Osteoblast (primary cell): ENCODE measurements around the gene CD209. TPM values are rescaled to one million over a fixed set of nuclear protein-coding genes. Genes with fewer than 3 reads are reported as not detected.
"Not testable (repeated sequence)": the region's sequence is repeated elsewhere in the genome, so short reads cannot be mapped to it uniquely, and the experiment has no call there.

Source experiments
- DNase-seq: peaks from one replicate; pipeline ENCODE4 v3.0.0; 2011; ENCODE audit warnings: low spot score, mixed read lengths; ENCODE audit not compliant: insufficient read length; ENCODE audit errors: missing footprints
- H2AFZ ChIP-seq: 2 replicates; pipeline ENCODE4 v1.6.0; 2011; ENCODE audit warnings: mild to moderate bottlenecking, low read length
- H3K27ac ChIP-seq: 2 replicates; pipeline ENCODE4 v1.5.1; 2011; ENCODE audit warnings: mild to moderate bottlenecking, low read depth, low read length, moderate library complexity
- H3K27me3 ChIP-seq: 2 replicates; pipeline ENCODE4 v1.6.0; 2012; ENCODE audit warnings: mild to moderate bottlenecking, control low read depth, inconsistent platforms, low read length, moderate library complexity; ENCODE audit not compliant: insufficient read depth
- H3K36me3 ChIP-seq: 2 replicates; pipeline ENCODE4 v1.5.1; 2011; ENCODE audit warnings: mild to moderate bottlenecking, low read length, control low read depth, moderate library complexity; ENCODE audit not compliant: insufficient read depth
- H3K4me1 ChIP-seq: 2 replicates; pipeline ENCODE4 v1.5.1; 2011; ENCODE audit warnings: mild to moderate bottlenecking, low read length, control low read depth, moderate library complexity; ENCODE audit not compliant: insufficient read depth
- H3K4me2 ChIP-seq: 2 replicates; pipeline ENCODE4 v1.6.0; 2011; ENCODE audit warnings: mild to moderate bottlenecking, low read length; ENCODE audit not compliant: insufficient read depth
- H3K4me3 ChIP-seq: fragments of 200-600 bp; sonication (generic); 3 replicates; pipeline ENCODE4 v1.5.1; 2012; ENCODE audit warnings: mild to moderate bottlenecking, low read length, inconsistent platforms; ENCODE audit not compliant: insufficient read depth
- H3K79me2 ChIP-seq: 2 replicates; pipeline ENCODE4 v1.6.0; 2012; ENCODE audit warnings: mild to moderate bottlenecking, low read length, control low read depth, inconsistent platforms; ENCODE audit not compliant: insufficient read depth
- H3K9me3 ChIP-seq: 2 replicates; pipeline ENCODE4 v1.5.1; 2011; ENCODE audit warnings: low read depth, low read length, control low read depth
- H4K20me1 ChIP-seq: 2 replicates; pipeline ENCODE4 v1.6.0; 2012; ENCODE audit warnings: mild to moderate bottlenecking, low read length, control low read depth; ENCODE audit not compliant: insufficient read depth
- total RNA-seq: library from RNA; depleted of rRNA; stranded (reverse); fragments of >200 nt; gene quantifications from 2 replicates; pipeline ENCODE4 v1.2.3, GENCODE V29; 2012
- TF ChIP-seq, protein P1 (sequence below): IDR thresholded peaks from 2 replicates; pipeline ENCODE4 v1.5.1; 2011; ENCODE audit warnings: mild to moderate bottlenecking, low read depth, low read length, moderate library complexity; ENCODE audit errors: extremely low read depth

CD209 gene, protein sequence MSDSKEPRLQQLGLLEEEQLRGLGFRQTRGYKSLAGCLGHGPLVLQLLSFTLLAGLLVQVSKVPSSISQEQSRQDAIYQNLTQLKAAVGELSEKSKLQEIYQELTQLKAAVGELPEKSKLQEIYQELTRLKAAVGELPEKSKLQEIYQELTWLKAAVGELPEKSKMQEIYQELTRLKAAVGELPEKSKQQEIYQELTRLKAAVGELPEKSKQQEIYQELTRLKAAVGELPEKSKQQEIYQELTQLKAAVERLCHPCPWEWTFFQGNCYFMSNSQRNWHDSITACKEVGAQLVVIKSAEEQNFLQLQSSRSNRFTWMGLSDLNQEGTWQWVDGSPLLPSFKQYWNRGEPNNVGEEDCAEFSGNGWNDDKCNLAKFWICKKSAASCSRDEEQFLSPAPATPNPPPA
- total RNA-seq = not detected in 2 replicates

DNA sequence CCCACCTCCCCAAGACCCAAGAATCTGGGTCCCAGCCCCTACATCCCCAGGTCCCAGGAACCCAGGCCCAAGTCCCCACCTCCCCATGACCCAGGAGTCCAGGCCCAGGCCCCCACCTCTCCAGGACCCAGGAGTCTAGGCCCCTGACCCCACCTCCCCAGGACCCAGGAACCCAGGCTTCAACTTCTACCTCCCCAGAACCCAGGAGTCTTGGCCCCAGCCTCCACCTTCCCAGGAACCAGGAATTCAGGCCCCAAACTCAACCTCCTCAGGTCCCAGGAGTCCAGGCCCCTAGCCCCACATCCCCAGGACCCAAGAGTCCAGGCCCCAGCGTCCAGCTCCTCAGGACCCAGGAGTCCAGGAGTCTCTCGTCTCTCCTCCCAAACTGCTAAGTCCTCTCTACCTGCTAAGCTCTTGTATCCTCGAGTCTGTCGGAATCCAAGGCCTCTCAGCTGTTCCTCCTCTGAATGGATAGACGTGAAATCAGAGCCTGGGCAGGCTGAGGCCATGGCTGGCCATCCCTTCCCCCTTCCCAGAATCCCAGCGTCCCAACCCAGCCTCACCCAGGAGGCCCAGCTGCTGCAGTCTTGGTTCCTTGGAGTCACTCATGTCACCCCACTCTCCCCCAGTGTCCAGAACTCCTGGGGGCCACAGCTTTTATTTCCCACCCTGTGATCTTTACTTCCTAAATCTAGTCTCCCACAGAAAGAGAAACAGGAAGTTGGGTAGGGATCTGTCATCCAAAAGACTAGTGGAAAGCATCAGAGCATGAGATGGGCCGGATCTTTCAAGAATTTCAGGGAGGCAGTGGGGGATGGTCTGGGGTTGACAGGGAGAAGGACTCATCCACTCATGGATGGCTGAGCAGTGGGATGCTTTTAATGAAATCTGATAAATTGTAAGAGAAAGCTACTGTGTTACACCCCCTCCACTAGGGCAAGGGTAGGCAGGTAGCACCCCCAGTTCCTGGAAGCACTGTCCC is at the start of gene CD209:
Gene CD209, minus strand, starts transcription at position 632 of the 982 bp plus-strand sequence. Its CDS starts 23 bp downstream, at position 609.
- Histone ChIP-seq H3K4me3 (no peak within 1 kb of the TSS), H3K27ac (no peak within 1 kb of the TSS)
- TF ChIP-seq, protein P1, sequence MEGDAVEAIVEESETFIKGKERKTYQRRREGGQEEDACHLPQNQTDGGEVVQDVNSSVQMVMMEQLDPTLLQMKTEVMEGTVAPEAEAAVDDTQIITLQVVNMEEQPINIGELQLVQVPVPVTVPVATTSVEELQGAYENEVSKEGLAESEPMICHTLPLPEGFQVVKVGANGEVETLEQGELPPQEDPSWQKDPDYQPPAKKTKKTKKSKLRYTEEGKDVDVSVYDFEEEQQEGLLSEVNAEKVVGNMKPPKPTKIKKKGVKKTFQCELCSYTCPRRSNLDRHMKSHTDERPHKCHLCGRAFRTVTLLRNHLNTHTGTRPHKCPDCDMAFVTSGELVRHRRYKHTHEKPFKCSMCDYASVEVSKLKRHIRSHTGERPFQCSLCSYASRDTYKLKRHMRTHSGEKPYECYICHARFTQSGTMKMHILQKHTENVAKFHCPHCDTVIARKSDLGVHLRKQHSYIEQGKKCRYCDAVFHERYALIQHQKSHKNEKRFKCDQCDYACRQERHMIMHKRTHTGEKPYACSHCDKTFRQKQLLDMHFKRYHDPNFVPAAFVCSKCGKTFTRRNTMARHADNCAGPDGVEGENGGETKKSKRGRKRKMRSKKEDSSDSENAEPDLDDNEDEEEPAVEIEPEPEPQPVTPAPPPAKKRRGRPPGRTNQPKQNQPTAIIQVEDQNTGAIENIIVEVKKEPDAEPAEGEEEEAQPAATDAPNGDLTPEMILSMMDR = no peak

DNA sequence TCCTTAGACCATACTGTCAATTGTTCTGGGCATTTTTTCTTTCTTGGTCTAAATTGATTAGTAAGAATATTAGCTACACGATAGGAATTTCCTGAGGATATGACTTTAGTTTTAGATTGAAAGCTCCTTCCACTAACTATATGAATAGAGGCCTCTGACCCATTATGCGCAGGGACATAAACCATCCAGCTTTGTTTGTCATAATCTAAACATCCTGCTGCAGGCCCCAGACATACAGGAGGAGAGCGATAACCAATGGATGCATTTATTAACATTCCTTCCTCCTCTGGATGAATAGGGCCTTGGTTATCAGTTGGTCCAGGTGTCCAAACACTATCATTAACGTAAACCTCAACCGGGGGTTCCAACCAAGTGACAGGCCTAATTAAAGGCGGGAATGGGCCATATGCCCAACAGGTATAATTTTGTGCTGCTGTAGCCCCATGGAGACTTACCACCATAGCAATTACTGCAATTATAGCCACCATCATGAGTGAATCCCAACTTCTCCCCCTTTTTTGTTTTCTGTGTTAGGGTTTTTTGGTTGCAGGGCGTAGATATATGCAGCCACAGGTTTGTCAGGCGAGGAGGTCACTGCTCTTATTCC is 48.3 kb upstream of the CD209 start:
- H3K4me2 ChIP-seq = no peak overlapping the region
- no peaks in the 10 kb centered on the region for H3K9me3 ChIP-seq
- no peaks in the 10 kb centered on the region for H4K20me1 ChIP-seq
- peaks cover 24% of the 10 kb centered on the region for H3K27me3 ChIP-seq
- no peak overlapping the region for H3K27ac ChIP-seq
- DNase-seq = no peak
- H3K4me1 ChIP-seq = peaks cover 6% of the 10 kb centered on the region
- no peak overlapping the region for H3K4me3 ChIP-seq
- TF ChIP-seq, protein P1 = no peak
- no peaks in the 10 kb centered on the region for H3K36me3 ChIP-seq
- no peak overlapping the region for H2AFZ ChIP-seq
- H3K79me2 ChIP-seq = no peaks in the 10 kb centered on the region

More for the DNA sequence above, at the start of gene CD209:
- Histone ChIP-seq H3K27me3 (peaks cover 3% of the 10 kb centered on the region), H3K79me2 (no peaks in the 10 kb centered on the region), H3K9me3 (no peaks in the 10 kb centered on the region), H3K4me2 (no peak within 1 kb of the TSS), H3K36me3 (no peaks in the 10 kb centered on the region), H3K4me1 (no peaks in the 10 kb centered on the region), H2AFZ (no peak within 1 kb of the TSS), H4K20me1 (no peaks in the 10 kb centered on the region)
- no peak for DNase-seq

DNA sequence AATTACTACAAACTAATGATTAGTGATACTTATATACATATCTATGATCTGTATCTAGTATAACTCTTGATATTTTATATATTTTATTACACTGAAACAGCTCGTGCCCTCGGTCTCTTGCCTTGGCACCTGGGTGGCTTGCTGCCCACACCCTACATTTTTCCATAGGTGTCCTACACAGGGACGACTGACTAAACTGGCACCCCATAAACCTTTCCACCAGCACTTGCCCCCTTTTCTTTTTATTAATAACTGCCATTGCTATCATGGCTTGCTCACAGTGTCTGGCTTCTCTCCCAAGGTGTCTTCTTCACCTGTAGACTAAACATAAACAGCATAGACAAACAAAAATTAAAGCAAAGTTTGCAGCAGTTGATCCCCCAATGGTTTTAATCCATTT is 46.2 kb upstream of the CD209 start:
- H3K4me2 ChIP-seq = no peak overlapping the region
- H3K4me3 ChIP-seq = no peak overlapping the region
- H3K27me3 ChIP-seq = peaks cover 25% of the 10 kb centered on the region
- H3K4me1 ChIP-seq = no peaks in the 10 kb centered on the region
- no peaks in the 10 kb centered on the region for H3K9me3 ChIP-seq
- H2AFZ ChIP-seq = no peak overlapping the region
- no peak overlapping the region for H3K27ac ChIP-seq
- H3K36me3 ChIP-seq = no peaks in the 10 kb centered on the region
- no peak for DNase-seq
- TF ChIP-seq, protein P1 = no peak
- no peaks in the 10 kb centered on the region for H4K20me1 ChIP-seq
- H3K79me2 ChIP-seq = no peaks in the 10 kb centered on the region

DNA sequence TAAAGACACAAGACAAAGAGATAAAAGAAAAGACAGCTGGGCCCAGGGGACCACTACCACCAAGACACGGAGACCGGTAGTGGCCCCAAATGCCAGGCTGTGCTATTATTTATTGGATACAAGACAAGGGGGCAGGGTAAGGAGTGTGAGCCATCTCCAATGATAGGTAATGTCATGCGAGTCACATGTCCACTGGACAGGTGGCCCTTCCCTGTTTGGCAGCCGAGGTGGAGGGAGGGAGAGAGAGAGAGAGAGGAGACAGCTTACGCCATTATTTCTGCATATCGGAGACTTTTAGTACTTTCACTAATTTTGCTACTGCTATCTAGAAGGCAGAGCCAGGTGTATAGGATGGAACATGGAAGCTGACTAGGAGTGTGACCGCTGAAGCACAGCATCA is 45.4 kb upstream of the CD209 start:
- not testable (repeated sequence) for H3K4me3 ChIP-seq, H3K4me1 ChIP-seq, DNase-seq, H3K4me2 ChIP-seq, H2AFZ ChIP-seq, H4K20me1 ChIP-seq, H3K27ac ChIP-seq, H3K36me3 ChIP-seq, H3K9me3 ChIP-seq, H3K79me2 ChIP-seq
- H3K27me3 ChIP-seq = peaks cover 27% of the 10 kb centered on the region
